HepG2 (cell line): ENCODE data around the gene SPATS2. TPM values are rescaled to one million over a fixed set of nuclear protein-coding genes. Genes with fewer than 3 reads are reported as not detected.

Experiments used
- GPN1 ChIP-seq: sonication (generic); formaldehyde crosslinking; IDR thresholded peaks from 2 replicates; pipeline ENCODE4 v1.5.1; 2020; ENCODE audit warnings: missing genetic modification reagents, borderline replicate concordance
- HOXA9 ChIP-seq: sonication (generic); formaldehyde crosslinking; IDR thresholded peaks from 2 replicates; pipeline ENCODE4 v1.8.1; 2022; ENCODE audit warnings: missing genetic modification reagents, mild to moderate bottlenecking, moderate library complexity, borderline replicate concordance
- KAT7 ChIP-seq: IDR thresholded peaks from 2 replicates; pipeline ENCODE4 v1.6.1; 2018; ENCODE audit warnings: borderline replicate concordance, missing compliant biosample characterization
- KDM3A ChIP-seq: IDR thresholded peaks from 2 replicates; pipeline ENCODE4 v1.6.1; 2018; ENCODE audit warnings: low read depth, missing compliant biosample characterization
- NFE2L2 ChIP-seq: fragments of 150-350 bp; IDR thresholded peaks from 2 replicates; pipeline ENCODE4 v1.6.1; 2014; ENCODE audit warnings: low read length
- NR2C2 ChIP-seq: sonication (generic); formaldehyde crosslinking; IDR thresholded peaks from 2 replicates; pipeline ENCODE4 v1.4.0; 2020; ENCODE audit warnings: missing genetic modification reagents, mild to moderate bottlenecking, moderate library complexity, borderline replicate concordance
- PAX8 ChIP-seq: sonication (generic); formaldehyde crosslinking; IDR thresholded peaks from 2 replicates; pipeline ENCODE4 v1.8.0; 2022; ENCODE audit warnings: mild to moderate bottlenecking, missing genetic modification reagents, borderline replicate concordance
- SALL1 ChIP-seq: sonication (generic); formaldehyde crosslinking; IDR thresholded peaks from 2 replicates; pipeline ENCODE4 v1.8.0; 2022; ENCODE audit warnings: mild to moderate bottlenecking, missing genetic modification reagents
- SP1 ChIP-seq, 2 experiments: fragments of 450-650 bp in 1 of 2; sonication (generic) in 1 of 2; formaldehyde crosslinking in 1 of 2; IDR thresholded peaks; 2 replicates each; pipeline versions ENCODE4 v1.4.0 to v1.6.1; 2016 to 2020; ENCODE audit warnings: missing genetic modification reagents in 1 of 2
- ZNF235 ChIP-seq: sonication (generic); formaldehyde crosslinking; IDR thresholded peaks from 2 replicates; pipeline ENCODE4 v1.8.1; 2023; ENCODE audit warnings: mild to moderate bottlenecking, missing genetic modification reagents, borderline replicate concordance
- ZNF367 ChIP-seq: sonication (generic); formaldehyde crosslinking; IDR thresholded peaks from 2 replicates; pipeline ENCODE4 v1.4.0; 2020; ENCODE audit warnings: missing genetic modification reagents, borderline replicate concordance
- ZNF460 ChIP-seq: sonication (generic); formaldehyde crosslinking; IDR thresholded peaks from 2 replicates; pipeline ENCODE4 v1.5.1; 2020; ENCODE audit warnings: missing genetic modification reagents, mild to moderate bottlenecking, borderline replicate concordance
- ZNF75D ChIP-seq: sonication (generic); formaldehyde crosslinking; IDR thresholded peaks from 2 replicates; pipeline ENCODE4 v1.8.1; 2023; ENCODE audit warnings: missing genetic modification reagents, mild to moderate bottlenecking, borderline replicate concordance
- ZNF772 ChIP-seq: sonication (generic); formaldehyde crosslinking; IDR thresholded peaks from 2 replicates; pipeline ENCODE4 v1.5.0; 2020; ENCODE audit warnings: mild to moderate bottlenecking, missing genetic modification reagents
- ZNF879 ChIP-seq: sonication (generic); formaldehyde crosslinking; IDR thresholded peaks from 2 replicates; pipeline ENCODE4 v1.8.1; 2023; ENCODE audit warnings: missing genetic modification reagents
- ZSCAN9 ChIP-seq: IDR thresholded peaks from 2 replicates; pipeline ENCODE4 v1.6.1; 2016; ENCODE audit warnings: borderline replicate concordance
- polyA plus RNA-seq, 8 experiments: library from polyadenylated mRNA; depleted of rRNA in 3 of 8; stranded (reverse) in 7 of 8; unstranded in 1 of 8; fragments of >200 nt; fragmentation: Illumina TruSeq in 4 of 8; extraction: Trizol in 4 of 8; gene quantifications; 2 replicates each; pipeline versions ENCODE4 v1.2.1 to v1.2.3, GENCODE V29; 2011 to 2016; ENCODE audit warnings: low read depth in 4 of 8, missing spikeins in 1 of 8, mixed read lengths in 1 of 8; ENCODE audit not compliant: insufficient read depth in 1 of 8
- total RNA-seq, 5 experiments: library from RNA; depleted of rRNA; stranded (reverse); fragments of >200 nt; fragmentation: Illumina TruSeq; extraction: Trizol; gene quantifications; 2 replicates each; pipeline ENCODE4 v1.2.3, GENCODE V29; 2016; ENCODE audit warnings: low read depth in 1 of 5
- TF ChIP-seq, protein P1 (sequence below): sonication (generic); formaldehyde crosslinking; IDR thresholded peaks from 2 replicates; pipeline ENCODE4 v1.4.0; 2020; ENCODE audit warnings: mild to moderate bottlenecking, missing genetic modification reagents
- TF ChIP-seq, protein P2 (sequence below): sonication (generic); formaldehyde crosslinking; IDR thresholded peaks from 2 replicates; pipeline ENCODE4 v1.4.0; 2020; ENCODE audit warnings: mild to moderate bottlenecking, missing genetic modification reagents
- TF ChIP-seq, protein P3 (sequence below): sonication (generic); formaldehyde crosslinking; IDR thresholded peaks from 2 replicates; pipeline ENCODE4 v1.5.1; 2020; ENCODE audit warnings: mild to moderate bottlenecking, missing genetic modification reagents, moderate library complexity
- TF ChIP-seq, protein P4 (sequence below): sonication (generic); formaldehyde crosslinking; IDR thresholded peaks from 2 replicates; pipeline ENCODE4 v1.5.1; 2020; ENCODE audit warnings: mild to moderate bottlenecking, missing genetic modification reagents, borderline replicate concordance
- TF ChIP-seq, protein P5 (sequence below), 2 experiments: fragments of 450-650 bp in 1 of 2; sonication (generic) in 1 of 2; formaldehyde crosslinking; IDR thresholded peaks; 2 replicates each; pipeline versions ENCODE4 v1.5.0 to v1.8.0; 2020 to 2022; ENCODE audit warnings: mild to moderate bottlenecking in 1 of 2, missing genetic modification reagents in 1 of 2

SPATS2 gene
- total and polyA plus RNA-seq, 2 of the 13 experiments (the other 11 are each of a cell fraction or from before 2014, with no cell fraction given), result 19.3 to 28.1 TPM

GRCh38 chr12:49346659-49347310 is 20.5 kb upstream of the SPATS2 start, which contains the start of gene DNAJC22 (continued):
- TF ChIP-seq, protein P1, sequence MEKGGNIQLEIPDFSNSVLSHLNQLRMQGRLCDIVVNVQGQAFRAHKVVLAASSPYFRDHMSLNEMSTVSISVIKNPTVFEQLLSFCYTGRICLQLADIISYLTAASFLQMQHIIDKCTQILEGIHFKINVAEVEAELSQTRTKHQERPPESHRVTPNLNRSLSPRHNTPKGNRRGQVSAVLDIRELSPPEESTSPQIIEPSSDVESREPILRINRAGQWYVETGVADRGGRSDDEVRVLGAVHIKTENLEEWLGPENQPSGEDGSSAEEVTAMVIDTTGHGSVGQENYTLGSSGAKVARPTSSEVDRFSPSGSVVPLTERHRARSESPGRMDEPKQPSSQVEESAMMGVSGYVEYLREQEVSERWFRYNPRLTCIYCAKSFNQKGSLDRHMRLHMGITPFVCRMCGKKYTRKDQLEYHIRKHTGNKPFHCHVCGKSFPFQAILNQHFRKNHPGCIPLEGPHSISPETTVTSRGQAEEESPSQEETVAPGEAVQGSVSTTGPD (CRISPR knock-in tag), result no peak
- TF ChIP-seq, protein P2, sequence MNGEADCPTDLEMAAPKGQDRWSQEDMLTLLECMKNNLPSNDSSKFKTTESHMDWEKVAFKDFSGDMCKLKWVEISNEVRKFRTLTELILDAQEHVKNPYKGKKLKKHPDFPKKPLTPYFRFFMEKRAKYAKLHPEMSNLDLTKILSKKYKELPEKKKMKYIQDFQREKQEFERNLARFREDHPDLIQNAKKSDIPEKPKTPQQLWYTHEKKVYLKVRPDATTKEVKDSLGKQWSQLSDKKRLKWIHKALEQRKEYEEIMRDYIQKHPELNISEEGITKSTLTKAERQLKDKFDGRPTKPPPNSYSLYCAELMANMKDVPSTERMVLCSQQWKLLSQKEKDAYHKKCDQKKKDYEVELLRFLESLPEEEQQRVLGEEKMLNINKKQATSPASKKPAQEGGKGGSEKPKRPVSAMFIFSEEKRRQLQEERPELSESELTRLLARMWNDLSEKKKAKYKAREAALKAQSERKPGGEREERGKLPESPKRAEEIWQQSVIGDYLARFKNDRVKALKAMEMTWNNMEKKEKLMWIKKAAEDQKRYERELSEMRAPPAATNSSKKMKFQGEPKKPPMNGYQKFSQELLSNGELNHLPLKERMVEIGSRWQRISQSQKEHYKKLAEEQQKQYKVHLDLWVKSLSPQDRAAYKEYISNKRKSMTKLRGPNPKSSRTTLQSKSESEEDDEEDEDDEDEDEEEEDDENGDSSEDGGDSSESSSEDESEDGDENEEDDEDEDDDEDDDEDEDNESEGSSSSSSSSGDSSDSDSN, result no peak
- TF ChIP-seq ZNF75D (CRISPR knock-in tag) (no peak), KDM3A (CRISPR knock-in tag) (no peak), HOXA9 (CRISPR knock-in tag) (no peak), PAX8 (CRISPR knock-in tag) (no peak), ZNF235 (no peak), NR2C2 (CRISPR knock-in tag) (no peak), GPN1 (no peak), ZSCAN9 (CRISPR knock-in tag) (no peak), ZNF772 (CRISPR knock-in tag) (no peak), ZNF879 (CRISPR knock-in tag) (0 out of 2 replicates have a peak, but pooled peaks have one; percentile 38), SP1 (IDR thresholded peaks at IDR 0.05) (no peak), SP1 (CRISPR knock-in tag; IDR thresholded peaks at IDR 0.05) (no peak), KAT7 (CRISPR knock-in tag) (no peak), ZNF367 (CRISPR knock-in tag) (no peak), ZNF460 (CRISPR knock-in tag) (no peak), SALL1 (no peak), NFE2L2 (no peak)
- TF ChIP-seq, protein P3, sequence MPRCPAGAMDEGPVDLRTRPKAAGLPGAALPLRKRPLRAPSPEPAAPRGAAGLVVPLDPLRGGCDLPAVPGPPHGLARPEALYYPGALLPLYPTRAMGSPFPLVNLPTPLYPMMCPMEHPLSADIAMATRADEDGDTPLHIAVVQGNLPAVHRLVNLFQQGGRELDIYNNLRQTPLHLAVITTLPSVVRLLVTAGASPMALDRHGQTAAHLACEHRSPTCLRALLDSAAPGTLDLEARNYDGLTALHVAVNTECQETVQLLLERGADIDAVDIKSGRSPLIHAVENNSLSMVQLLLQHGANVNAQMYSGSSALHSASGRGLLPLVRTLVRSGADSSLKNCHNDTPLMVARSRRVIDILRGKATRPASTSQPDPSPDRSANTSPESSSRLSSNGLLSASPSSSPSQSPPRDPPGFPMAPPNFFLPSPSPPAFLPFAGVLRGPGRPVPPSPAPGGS (CRISPR knock-in tag), result peak; percentile 58; the same call in 1 of the 2 replicates
- TF ChIP-seq, protein P4, sequence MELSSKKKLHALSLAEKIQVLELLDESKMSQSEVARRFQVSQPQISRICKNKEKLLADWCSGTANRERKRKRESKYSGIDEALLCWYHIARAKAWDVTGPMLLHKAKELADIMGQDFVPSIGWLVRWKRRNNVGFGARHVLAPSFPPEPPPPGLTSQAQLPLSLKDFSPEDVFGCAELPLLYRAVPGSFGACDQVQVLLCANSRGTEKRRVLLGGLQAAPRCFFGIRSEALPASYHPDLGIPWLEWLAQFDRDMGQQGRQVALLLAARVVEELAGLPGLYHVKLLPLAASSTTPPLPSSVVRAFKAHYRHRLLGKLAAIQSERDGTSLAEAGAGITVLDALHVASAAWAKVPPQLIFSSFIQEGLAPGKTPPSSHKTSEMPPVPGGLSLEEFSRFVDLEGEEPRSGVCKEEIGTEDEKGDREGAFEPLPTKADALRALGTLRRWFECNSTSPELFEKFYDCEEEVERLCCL, result no peak
- TF ChIP-seq, protein P5, sequence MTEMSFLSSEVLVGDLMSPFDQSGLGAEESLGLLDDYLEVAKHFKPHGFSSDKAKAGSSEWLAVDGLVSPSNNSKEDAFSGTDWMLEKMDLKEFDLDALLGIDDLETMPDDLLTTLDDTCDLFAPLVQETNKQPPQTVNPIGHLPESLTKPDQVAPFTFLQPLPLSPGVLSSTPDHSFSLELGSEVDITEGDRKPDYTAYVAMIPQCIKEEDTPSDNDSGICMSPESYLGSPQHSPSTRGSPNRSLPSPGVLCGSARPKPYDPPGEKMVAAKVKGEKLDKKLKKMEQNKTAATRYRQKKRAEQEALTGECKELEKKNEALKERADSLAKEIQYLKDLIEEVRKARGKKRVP (CRISPR knock-in tag; IDR thresholded peaks at IDR 0.05), result no peak
